CD4-positive, alpha-beta T cell treated with Interleukin-1 beta for 1 hour (primary cell): ENCODE data around the gene CBX4.
A peak's percentile ranks its signal among the peaks of the same experiment; 100 is the strongest.
"Not testable (repeated sequence)": the region's sequence is repeated elsewhere in the genome, so short reads cannot be mapped to it uniquely, and the experiment has no call there.

Source experiments
- DNase-seq, 2 donors: peaks; one replicate each; pipeline ENCODE4 v3.0.0-alpha.2; 2020 to 2022

Gene CBX4

GRCh38 chr17:79859676-79860615 is 20.7 kb upstream of the CBX4 start:
- DNase-seq: no peak

- DNase-seq: no peak
These were observed 17.9 kb upstream of the CBX4 start for GRCh38 chr17:79857095-79857494.

- DNase-seq: no peak
These were observed 16.3 kb upstream of the CBX4 start for GRCh38 chr17:79855331-79856124.

GRCh38 chr17:79854080-79855060 is 15.1 kb upstream of the CBX4 start:
- no peak for DNase-seq

GRCh38 chr17:79853168-79853567 is 13.9 kb upstream of the CBX4 start:
- DNase-seq: not testable (repeated sequence)

- DNase-seq: no peak
These were observed 13.5 kb upstream of the CBX4 start for GRCh38 chr17:79852748-79853147.

- DNase-seq: no peak
These were observed 12.2 kb upstream of the CBX4 start for GRCh38 chr17:79851461-79851817.

GRCh38 chr17:79850571-79851460 is 11.6 kb upstream of the CBX4 start:
- no peak for DNase-seq

GRCh38 chr17:79849953-79850352 is 10.7 kb upstream of the CBX4 start:
- DNase-seq: no peak

GRCh38 chr17:79848370-79848766 is 9.1 kb upstream of the CBX4 start:
- no peak for DNase-seq

GRCh38 chr17:79847698-79848369 is 8.6 kb upstream of the CBX4 start:
- DNase-seq: no peak

- no peak for DNase-seq
These were observed 6.3 kb upstream of the CBX4 start for GRCh38 chr17:79845601-79845949.

- DNase-seq: peak; percentile 48 to 51
These were observed 5.8 kb upstream of the CBX4 start for GRCh38 chr17:79844869-79845600.

- no peak for DNase-seq
These were observed 4.9 kb upstream of the CBX4 start for GRCh38 chr17:79843816-79844800.

GRCh38 chr17:79843474-79843815 is 4.2 kb upstream of the CBX4 start:
- DNase-seq: no peak

- DNase-seq: peak in 1 of 2 donors; percentile 43
These were observed 3.6 kb upstream of the CBX4 start for GRCh38 chr17:79842656-79843473.

GRCh38 chr17:79842136-79842655 is 3.0 kb upstream of the CBX4 start:
- no peak for DNase-seq
